SHP77 treated with DMSO at 0.1 percent for 48 hours (cell line): ENCODE measurements around the gene TMEM45A.
"Not testable (repeated sequence)": the region's sequence is repeated elsewhere in the genome, so short reads cannot be mapped to it uniquely, and the experiment has no call there.

ENCODE experiments used
- DNase-seq: peaks from one replicate; lab custom pipeline; 2025; lab: John Stamatoyannopoulos, UW

The TMEM45A gene, protein sequence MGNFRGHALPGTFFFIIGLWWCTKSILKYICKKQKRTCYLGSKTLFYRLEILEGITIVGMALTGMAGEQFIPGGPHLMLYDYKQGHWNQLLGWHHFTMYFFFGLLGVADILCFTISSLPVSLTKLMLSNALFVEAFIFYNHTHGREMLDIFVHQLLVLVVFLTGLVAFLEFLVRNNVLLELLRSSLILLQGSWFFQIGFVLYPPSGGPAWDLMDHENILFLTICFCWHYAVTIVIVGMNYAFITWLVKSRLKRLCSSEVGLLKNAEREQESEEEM

DNA sequence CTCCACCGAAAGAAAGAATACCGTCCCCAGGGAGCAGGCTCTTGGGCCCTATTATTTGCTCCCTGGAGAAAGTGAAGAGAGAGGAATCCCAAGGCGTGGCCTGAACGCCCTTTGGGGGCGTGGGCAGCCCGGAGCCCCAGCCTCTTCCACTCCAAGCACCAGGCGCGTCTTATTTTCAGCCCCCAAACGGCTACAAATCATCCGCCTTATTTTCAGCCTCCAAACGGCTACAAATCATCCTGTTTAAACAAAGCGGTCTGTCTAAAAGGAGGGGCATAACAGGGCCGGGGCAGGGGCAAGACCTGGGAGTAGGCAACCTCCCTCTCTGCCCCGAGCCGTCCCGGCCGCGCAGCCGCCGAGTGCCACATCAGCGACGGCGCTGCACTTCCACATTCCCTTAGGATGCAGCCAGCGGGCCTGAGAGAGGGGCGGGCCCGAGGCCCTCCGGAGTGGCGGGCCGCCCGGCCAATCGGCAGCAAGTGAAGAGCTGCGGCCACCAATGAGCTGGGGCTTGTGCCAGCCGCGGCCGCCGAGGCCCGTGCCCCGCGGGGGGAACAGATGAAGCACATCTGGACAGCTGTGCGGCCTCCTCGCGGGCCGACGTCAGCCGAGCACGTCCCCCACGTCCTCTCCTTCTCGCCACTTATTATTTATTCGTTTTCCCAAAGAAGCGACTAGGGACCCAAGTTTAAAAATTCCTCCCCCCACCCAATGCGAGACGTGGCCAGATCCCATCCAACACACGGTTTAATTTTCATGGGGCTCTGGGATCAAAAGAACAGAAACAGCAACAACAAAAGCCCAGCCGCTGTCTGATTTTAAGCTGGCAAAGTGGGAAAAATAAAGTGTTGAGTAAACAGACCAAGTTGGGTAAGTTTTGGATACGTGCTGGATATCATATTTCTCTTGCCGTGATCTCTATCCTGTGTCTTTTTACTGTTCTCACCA is at the start of gene TMEM45A:
TMEM45A (plus strand) TSS at position 561 of the 948 bp plus-strand sequence. CDS start 62,593 bp downstream, outside the sequence.
- DNase-seq, result peak; percentile 88

DNA sequence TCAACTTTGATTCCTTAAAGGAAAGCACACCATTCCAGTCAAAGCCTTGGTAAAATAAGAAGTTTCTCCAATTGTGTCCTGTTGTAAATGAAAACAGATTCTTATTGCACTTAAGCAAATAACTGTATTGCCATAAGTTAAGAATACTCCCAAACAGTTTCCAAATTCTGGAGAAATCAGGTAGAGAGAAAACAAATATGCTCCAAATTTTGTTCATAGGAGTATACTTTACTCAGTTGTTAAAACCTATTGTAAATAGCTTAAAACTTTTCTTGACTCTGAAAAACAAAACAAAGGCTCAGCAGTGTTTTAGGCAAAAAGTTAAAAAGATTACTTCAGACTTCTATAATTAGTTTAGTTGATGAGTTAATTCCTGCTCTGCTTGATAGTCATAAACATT is 48.7 kb upstream of the TMEM45A start:
- DNase-seq, result no peak

DNA sequence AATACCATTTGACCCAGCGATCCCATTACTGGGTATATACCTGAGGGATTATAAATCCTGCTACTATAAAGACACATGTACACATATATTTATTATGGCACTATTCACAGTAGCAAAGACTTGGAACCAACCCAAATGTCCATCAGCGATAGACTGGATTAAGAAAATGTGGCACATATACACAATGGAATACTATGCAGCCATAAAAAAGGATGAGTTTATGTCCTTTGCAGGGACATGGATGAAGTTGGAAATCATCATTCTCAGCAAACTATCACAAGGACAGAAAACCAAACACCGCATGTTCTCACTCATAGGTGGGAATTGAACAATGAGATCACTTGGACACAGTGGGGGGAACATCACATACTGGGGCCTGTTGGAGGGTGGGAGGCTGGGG is 45.4 kb upstream of the TMEM45A start:
- not testable (repeated sequence) for DNase-seq

DNA sequence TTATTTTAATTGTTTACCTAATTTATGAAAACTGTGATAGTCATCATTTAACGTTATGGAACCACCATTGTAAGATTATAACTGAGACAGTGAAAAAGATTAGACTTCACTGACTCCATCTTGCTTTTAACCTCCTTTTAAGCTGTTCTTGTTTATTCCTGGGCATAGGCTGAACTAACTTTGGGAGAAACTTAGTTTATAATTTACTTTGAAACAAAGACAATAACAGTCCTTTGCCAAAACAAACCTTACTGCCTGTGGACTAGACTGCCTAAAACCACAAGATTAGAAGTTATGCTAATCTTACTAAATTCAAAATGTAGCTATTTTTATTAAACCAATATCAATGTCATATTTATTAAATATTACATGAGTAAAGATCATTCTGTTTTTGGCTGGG is 44.3 kb upstream of the TMEM45A start:
- DNase-seq, result no peak

DNA sequence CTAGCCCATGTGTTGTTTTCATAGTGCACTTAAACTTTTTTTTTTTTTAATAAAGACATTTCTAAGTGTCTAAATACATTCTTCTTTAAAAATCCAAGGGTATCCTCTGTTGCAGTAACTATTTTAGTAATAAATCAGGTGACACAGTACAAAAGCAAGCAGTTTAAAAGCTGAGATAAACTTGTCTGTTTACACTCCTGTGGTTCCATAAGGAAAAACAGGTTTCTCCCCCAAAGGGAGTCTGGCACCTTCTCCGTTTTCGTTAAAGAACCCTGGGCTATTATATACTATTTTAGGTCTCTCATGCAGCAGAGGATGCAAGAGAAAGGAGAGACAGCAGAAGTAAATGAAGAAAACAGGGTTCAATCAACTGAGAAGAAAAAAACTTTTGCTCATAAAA is 43.2 kb upstream of the TMEM45A start:
- no peak for DNase-seq

DNA sequence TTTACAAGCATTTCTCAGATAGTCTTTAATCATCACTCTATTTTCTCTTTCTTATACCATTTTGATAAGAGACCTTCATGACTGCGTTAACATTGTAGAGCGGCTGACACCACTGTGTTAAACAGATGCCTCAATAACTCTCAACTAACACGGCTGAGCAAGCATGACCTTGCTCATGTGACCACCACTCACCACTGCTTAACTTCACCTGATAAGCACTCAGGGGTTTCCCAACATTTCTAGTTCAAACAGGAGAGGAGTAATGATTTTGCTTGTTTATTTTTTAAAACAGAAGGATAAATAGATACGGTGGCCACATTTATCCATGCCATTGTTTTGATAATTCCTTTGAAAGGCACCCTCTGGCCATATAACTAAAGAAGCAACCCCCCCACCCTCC is 37.7 kb upstream of the TMEM45A start:
- no peak for DNase-seq

DNA sequence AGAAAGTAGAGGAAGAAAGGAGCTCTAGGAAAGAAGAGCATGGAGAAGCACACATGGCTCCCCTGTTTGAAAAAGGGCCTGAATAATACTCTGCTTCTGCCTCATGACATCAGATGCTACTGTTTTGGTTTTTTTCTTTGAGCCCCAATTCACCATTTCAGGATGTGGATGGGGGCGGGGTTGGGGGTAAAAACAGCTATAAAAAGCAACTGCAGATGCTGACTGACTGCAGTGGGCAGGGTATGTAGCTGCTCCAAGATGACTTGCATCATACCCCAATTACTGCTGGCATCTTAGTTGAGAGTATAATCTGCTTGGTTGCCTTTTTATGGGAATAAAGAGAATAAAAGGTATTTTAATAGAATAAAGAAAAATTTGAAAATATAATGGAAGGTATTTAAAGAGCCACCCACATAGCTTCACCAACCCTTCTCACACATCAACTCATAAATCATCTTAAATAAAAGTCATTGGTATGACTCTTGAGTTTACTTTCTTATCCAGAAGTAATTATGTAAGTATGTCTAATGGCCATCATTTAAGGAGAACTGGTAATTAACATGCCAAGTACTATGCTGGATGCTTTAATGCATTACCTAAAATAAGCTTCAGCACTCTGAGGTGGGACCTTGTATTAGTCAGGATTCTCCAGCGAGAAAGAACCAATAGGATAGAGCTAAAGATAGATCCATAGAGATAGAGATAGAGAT is 36.4 kb upstream of the TMEM45A start:
- no peak for DNase-seq

DNA sequence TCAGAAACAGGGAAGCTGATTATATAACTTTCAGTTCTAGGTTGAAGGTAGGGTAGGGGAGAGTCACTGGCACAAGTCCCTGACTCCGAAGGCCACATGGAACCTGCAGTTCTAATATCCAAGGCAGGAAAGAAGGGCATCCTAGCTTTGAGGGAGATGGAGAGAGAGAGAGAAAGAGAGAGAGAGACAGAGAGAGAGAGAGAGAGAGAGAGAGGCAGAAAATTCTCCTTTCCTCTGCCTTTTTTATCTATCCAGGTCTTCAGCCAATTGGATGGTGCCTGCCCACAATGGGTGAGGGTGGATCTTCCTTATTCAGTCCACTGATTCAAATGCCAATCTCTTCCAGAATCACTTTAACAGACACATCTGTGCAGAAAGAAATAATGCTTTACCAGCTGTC is 35.7 kb upstream of the TMEM45A start:
- no peak for DNase-seq

DNA sequence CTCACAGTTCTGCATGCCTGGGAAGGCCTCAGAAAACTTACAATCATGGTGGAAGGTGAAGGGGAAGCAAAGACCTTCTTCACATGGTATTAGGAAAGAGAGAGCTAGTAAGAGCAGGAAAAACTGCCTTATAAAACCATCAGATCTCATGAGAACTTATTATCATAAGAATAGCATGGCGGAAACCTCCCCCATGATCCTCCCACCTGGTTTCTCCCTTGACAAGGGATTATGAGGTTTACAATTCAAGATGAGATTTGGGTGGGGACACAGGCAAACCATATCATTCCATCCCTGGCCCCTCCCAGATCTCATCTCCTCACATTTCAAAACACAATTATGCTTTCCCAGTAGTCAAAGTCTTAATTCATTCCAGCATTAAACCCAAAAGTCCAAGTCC is 34.6 kb upstream of the TMEM45A start:
- DNase-seq, result no peak

DNA sequence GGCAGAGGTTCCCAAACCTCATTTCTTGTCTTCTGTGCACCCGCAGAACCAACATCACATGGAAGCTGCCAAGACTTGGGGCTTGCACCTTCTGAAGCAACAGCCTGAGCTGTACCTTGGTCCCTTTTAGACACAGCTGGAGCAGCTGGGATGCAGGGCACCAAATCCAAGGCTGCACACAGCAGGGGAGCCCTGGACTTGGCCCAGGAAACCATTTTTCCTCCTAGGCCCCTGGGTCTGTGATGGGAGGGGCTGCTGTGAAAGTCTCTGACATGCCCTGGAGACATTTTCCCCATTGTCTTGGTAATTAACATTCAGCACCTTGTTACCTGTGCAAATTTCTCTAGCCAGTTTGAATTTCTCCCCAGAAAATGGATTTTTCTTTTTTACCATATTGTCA is 33.6 kb upstream of the TMEM45A start:
- DNase-seq, result no peak

DNA sequence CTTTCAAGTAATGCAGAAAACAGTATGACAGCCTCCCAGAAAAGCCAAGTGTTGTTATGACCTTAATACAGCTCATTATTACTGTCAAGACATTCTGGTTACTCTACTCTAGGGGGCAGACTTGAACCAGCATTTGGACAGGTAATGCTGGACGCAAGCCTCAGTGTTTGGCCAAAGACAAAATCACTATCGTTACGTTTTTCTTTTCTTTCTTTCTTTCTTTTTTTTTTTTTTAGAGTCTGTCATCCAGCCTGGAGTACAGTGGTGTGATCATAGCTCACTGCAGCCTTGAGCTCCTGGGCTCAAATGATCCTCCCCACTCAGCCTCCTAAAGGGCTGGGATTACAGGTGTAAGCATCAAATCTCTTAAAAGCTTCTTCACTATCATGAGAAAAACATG is 29.4 kb upstream of the TMEM45A start:
- peak; percentile 26 for DNase-seq

DNA sequence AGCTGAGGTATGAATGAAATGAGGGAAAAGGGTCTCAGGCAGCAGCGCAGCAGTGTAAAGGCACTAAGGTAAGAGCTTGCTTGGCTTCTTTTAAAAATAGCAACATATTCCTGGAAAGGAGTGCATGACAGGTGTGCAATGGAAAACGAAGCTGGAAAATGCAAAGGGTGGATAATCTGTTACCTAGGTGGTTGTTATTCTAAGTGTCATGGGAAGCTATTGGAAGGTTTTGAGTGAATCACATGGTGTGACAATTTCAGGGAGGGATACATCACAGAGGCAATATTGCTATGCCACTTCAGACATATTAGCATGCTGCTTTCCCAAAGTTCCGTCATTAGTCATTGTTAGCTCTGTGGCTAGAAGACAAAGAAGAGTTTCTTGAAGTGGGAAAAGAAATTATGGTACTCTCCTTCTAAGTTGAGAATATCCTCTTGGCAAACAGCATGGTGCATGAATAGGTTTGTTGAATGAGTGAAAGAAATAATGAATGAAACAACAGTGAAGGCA is 28.7 kb upstream of the TMEM45A start:
- DNase-seq, result no peak

DNA sequence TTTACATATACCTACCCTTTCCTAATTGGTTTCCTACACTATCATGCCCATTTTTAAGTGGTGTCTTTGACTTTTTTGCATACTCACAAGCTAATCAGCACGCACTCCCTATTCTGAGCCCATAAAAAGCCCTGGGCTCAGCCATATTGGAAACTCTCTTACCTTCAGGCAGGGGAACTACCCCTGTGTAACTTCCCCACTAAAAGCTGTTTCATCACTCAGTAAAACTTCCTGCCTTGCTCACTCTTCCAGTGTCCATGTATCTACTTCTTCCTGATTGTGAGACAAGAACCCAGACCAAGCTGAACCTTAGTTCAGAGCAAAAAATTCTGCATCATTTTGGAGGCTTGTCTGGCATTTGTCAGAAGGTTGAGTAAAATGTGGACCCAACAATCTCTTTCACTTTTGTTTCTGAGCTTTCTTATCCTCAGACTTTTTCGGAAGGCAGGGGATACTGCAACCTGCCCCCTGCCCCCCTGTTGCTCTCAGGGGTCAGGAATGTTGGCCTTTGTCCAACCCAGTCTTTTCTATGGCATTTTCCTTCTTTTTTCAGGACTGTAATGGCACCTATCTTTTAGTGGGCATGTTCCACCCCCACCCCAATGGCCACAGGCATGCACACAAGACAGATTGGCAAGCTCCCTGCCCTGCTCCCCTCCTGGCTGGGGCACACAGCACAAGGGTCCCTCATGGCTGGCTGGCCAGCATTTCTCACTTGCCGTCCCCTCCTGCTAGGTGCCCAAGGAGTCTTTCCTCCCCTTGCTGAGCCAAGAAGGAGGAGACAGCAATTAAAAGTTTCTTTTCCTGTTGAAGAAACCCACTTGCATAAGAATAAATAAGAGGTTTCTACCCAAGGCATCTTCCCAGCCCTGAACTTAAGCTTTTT is 26.3 kb upstream of the TMEM45A start:
- DNase-seq, result no peak

DNA sequence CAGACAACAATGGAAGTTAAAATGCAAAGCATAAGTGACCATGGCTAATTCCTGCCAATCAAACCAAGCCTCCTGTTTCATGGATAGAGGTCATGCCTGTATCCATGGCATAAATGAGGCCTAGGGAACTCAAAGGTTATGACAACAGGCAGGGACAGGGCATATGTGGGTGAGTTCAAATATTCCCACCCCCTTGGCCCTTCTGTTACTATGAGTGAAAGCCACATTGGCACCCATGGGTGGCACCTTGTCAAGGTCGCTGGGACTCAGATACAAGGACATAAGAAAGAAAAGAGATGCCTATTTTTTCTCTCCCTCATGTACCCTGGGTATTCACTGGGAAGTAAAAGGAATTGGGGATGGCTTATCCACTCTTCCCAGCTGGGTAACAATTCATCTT is 25.3 kb upstream of the TMEM45A start:
- DNase-seq, result no peak

DNA sequence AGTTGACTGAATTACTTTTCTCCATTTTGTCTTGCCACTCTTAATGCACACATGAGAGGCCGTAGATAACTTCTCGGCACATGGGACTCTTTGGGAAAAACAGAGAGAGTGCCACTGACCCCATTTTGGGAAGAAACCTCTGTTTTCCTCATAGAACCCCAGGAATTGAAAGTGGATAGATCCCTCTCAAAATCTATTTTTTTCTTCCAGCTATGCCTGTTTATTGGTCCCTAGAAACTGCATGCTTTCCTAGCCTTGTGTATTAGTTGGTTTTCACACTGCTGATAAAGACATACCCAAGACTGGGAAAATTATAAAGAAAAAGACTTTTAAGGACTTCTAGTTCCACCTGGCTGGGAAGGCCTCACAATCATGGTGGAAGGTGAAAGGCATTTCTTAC is 23.7 kb upstream of the TMEM45A start:
- DNase-seq, result no peak

DNA sequence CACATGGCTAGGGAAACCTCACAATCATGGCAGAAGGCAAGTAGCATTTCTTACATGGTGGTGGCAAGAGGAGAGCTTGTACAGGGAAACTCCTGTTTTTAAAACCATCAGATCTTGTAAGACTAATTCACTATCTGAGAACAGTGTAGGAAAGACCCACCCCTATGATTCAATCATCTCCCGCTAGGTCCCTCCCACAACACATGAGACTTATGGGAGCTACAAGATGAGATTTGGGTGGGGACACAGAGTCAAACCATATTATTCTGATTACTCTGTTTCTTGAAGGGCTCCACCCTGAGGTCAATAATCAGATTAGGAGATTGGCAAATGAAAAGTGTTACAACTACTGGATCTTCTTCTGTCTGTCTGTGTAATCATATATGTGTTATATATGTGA is 21.5 kb upstream of the TMEM45A start:
- DNase-seq, result no peak

DNA sequence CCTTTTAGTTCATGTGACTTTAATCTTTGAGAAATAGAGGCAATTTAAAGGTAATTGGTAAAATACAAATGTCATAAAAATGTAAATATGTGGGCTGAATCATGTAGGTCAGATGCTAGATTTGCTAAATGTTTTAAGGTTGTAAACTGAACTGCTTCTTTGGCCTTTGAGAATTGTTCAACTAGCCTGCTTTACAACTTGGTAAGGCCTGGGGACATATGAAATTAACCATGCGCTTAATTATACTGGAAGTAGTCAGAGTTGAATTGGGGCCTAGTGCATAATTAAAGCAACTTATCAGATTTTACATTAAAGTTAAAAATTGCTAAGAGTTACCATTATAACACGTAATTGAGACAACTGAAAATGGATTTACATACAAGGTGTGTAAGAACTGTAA is 21.0 kb upstream of the TMEM45A start:
- DNase-seq, result no peak

DNA sequence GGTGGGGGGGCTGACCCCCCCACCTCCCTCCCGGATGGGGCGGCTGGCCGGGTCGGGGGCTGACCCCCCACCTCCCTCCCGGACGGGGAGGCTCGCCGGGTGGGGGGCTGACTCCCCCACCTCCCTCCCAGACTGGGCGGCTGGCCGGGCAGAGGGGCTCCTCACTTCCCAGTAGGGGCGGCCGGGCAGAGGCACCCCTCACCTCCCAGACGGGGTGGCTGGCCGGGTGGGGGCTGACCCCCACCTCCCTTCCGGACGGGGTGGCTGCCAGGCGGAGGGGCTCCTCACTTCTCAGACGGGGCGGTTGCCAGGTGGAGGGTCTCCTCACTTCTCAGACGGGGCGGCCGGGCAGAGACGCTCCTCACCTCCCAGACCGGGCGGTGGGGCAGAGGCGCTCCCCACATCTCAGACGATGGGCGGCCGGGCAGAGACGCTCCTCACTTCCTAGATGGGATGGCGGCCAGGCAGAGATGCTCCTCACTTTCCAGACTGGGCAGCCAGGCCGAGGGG is 14.5 kb upstream of the TMEM45A start:
- not testable (repeated sequence) for DNase-seq

DNA sequence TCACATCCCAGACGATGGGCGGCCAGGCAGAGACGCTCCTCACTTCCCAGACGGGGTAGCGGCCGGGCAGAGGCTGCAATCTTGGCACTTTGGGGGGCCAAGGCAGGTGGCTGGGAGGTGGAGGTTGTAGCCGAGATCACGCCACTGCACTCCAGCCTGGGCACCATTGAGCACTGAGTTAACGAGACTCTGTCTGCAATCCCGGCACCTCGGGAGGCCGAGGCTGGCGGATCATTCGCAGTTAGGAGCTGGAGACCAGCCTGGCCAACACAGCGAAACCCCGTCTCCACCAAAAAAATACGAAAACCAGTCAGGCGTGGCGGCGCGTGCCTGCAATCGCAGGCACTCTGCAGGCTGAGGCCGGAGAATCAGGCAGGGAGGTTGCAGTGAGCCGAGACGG is 13.9 kb upstream of the TMEM45A start:
- not testable (repeated sequence) for DNase-seq

DNA sequence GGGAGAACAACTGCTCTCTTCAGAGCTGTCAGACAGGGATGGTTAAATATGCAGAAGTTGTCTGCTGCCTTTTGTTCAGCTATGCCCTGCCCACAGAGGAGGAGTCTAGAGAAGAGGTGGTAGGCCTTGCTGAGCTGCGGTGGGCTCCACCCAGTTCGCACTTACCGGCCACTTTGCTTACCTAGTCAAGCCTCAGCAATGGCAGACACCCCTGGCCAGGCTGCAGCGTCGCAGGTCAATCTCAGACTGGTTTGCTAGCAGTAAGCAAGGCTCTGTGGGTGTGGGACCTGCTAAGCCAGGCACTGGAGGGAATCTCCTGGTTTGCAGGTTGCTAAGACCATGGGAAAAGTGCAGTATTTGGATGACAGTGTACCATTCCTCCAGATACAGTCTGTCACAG is 12.3 kb upstream of the TMEM45A start:
- DNase-seq, result no peak

DNA sequence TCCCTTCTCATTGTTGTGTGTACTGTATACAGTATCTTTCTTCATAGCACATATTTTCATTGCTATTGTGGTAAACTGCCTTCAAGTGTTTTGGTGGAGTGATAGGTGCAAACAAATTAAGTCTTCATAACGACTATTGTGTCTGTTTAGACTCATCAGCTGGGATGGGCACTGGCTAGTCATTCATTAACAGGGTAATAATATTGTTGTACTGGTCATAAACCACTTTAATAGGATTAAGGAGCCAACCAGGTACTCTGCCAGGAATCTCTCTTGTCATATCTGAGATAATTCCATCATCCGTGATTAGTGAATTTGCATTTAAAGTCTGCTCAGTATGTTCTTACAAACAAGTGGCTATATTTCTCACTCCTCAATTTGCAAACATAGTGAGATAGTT is 10.2 kb upstream of the TMEM45A start:
- DNase-seq, result no peak
